Thymus (tissue), 11 donors: ENCODE data around the gene CASK. TPM values are rescaled to one million over a fixed set of nuclear protein-coding genes. Genes with fewer than 3 reads are reported as not detected.
A peak's percentile ranks its signal among the peaks of the same experiment; 100 is the strongest.

ENCODE experiments used
- DNase-seq, 9 donors: peaks; one replicate each; pipeline ENCODE4 v3.0.0-alpha.2; 2013; ENCODE audit warnings: low spot score in 9 of 9, low read depth in 6 of 9, missing footprints in 1 of 9
- H3K27ac ChIP-seq, 2 donors: one replicate each; pipeline ENCODE4 v1.5.1; 2013; ENCODE audit warnings: control low read depth in 1 of 2, low read depth in 1 of 2, low read length in 1 of 2, mild to moderate bottlenecking in 1 of 2, moderate library complexity in 1 of 2
- H3K27me3 ChIP-seq, 2 donors: one replicate each; pipeline ENCODE4 v1.5.1; 2013; ENCODE audit warnings: low read length in 1 of 2; ENCODE audit not compliant: control insufficient read depth in 2 of 2, insufficient read depth in 1 of 2
- H3K36me3 ChIP-seq, 2 donors: one replicate each; pipeline ENCODE4 v1.5.1; 2013; ENCODE audit warnings: low read length in 1 of 2, mild to moderate bottlenecking in 1 of 2, moderate library complexity in 1 of 2; ENCODE audit not compliant: control insufficient read depth in 2 of 2, insufficient read depth in 2 of 2
- H3K4me1 ChIP-seq, 2 donors: one replicate each; pipeline ENCODE4 v1.5.1; 2013; ENCODE audit warnings: low read length in 2 of 2; ENCODE audit not compliant: control insufficient read depth in 2 of 2, insufficient read depth in 2 of 2
- H3K4me3 ChIP-seq, 2 donors: one replicate each; pipeline ENCODE4 v1.5.1; 2013; ENCODE audit warnings: low read length in 2 of 2, control low read depth in 1 of 2, mild to moderate bottlenecking in 1 of 2
- H3K9me3 ChIP-seq, 2 donors: one replicate each; pipeline ENCODE4 v1.5.1; 2013; ENCODE audit warnings: low read length in 1 of 2, mild to moderate bottlenecking in 1 of 2; ENCODE audit not compliant: control insufficient read depth in 2 of 2, insufficient read depth in 1 of 2
- WGBS: extraction: QIAGEN DNeasy Blood & Tissue Kit; methylation state at CpG from one replicate; pipeline ENCODE4 v1.1.7; 2013; 5-methylcytosine and 5-hydroxymethylcytosine counted together
- polyA plus RNA-seq: library from polyadenylated mRNA; stranded (reverse); fragments of 200-250 nt; gene quantifications from one replicate; pipeline ENCODE4 v1.2.3, GENCODE V29; 2013
- total RNA-seq: library from RNA; stranded (reverse); fragments of 120-200 nt; gene quantifications from one replicate; pipeline ENCODE4 v1.2.4, GENCODE V29; 2013
- donor health status: healthy.

Gene CASK
- total and polyA plus RNA-seq, 2 donors, result 15.7 to 21.0 TPM

GRCh38 chrX:41475591-41476241 lies 447.6 kb downstream of the CASK start:
- Histone ChIP-seq H3K36me3 (no peaks in the 10 kb centered on the region), H3K4me3 (no peak overlapping the region), H3K9me3 (peaks cover 0 to 16% of the 10 kb centered on the region in 2 donors), H3K4me1 (no peaks in the 10 kb centered on the region), H3K27me3 (no peaks in the 10 kb centered on the region), H3K27ac (no peak overlapping the region)
- DNase-seq, result no peak
- WGBS, result 90% methylated on average over 12 of the region's 12 CpGs

GRCh38 chrX:41475191-41475590 lies 448.2 kb downstream of the CASK start:
- Histone ChIP-seq H3K27ac (no peak overlapping the region), H3K36me3 (no peaks in the 10 kb centered on the region), H3K27me3 (no peaks in the 10 kb centered on the region), H3K9me3 (peaks cover 0 to 16% of the 10 kb centered on the region in 2 donors), H3K4me1 (no peaks in the 10 kb centered on the region), H3K4me3 (no peak overlapping the region)
- WGBS, result 96% methylated on average over 6 of the region's 6 CpGs
- no peak for DNase-seq

- no peak overlapping the region for H3K27ac ChIP-seq
- no peaks in the 10 kb centered on the region for H3K36me3 ChIP-seq
- H3K9me3 ChIP-seq, result peaks cover 0 to 16% of the 10 kb centered on the region in 2 donors
- no peak for DNase-seq
- H3K27me3 ChIP-seq, result no peaks in the 10 kb centered on the region
- 94% methylated on average over 16 of the region's 16 CpGs for WGBS
- no peak overlapping the region for H3K4me3 ChIP-seq
- peaks cover 0 to under 1% of the 10 kb centered on the region in 2 donors for H3K4me1 ChIP-seq
Observed at GRCh38 chrX:41474726-41475100, 448.6 kb downstream of the CASK start.

GRCh38 chrX:41473936-41474725 lies 449.2 kb downstream of the CASK start:
- WGBS, result 98% methylated on average over 91 of the region's 91 CpGs
- peaks cover 0 to 16% of the 10 kb centered on the region in 2 donors for H3K9me3 ChIP-seq

GRCh38 chrX:41472231-41472815 lies 451.0 kb downstream of the CASK start:
- 99% methylated on average over 32 of the region's 32 CpGs for WGBS
- Histone ChIP-seq H3K4me1 (peaks cover 0 to 12% of the 10 kb centered on the region in 2 donors), H3K27ac (no peak overlapping the region), H3K4me3 (no peak overlapping the region), H3K36me3 (no peaks in the 10 kb centered on the region), H3K9me3 (peaks cover 0 to 16% of the 10 kb centered on the region in 2 donors), H3K27me3 (no peaks in the 10 kb centered on the region)
- no peak for DNase-seq

More at GRCh38 chrX:41473936-41474725, 449.2 kb downstream of the CASK start:
- no peaks in the 10 kb centered on the region for H3K36me3 ChIP-seq
- DNase-seq, result no peak
- H3K4me1 ChIP-seq, result peaks cover 0 to 6% of the 10 kb centered on the region in 2 donors
- no peaks in the 10 kb centered on the region for H3K27me3 ChIP-seq
- no peak overlapping the region for H3K4me3 ChIP-seq
- no peak overlapping the region for H3K27ac ChIP-seq

GRCh38 chrX:41471786-41472185 lies 451.6 kb downstream of the CASK start:
- no peak overlapping the region for H3K27ac ChIP-seq
- H3K9me3 ChIP-seq, result peaks cover 0 to 16% of the 10 kb centered on the region in 2 donors
- peaks cover 0 to 12% of the 10 kb centered on the region in 2 donors for H3K4me1 ChIP-seq
- 95% methylated on average over 2 of the region's 2 CpGs for WGBS
- H3K4me3 ChIP-seq, result no peak overlapping the region
- H3K36me3 ChIP-seq, result no peaks in the 10 kb centered on the region
- DNase-seq, result no peak
- H3K27me3 ChIP-seq, result no peaks in the 10 kb centered on the region

GRCh38 chrX:41470706-41471105 lies 452.6 kb downstream of the CASK start:
- H3K9me3 ChIP-seq, result peaks cover 0 to 16% of the 10 kb centered on the region in 2 donors
- DNase-seq, result no peak
- peaks cover 0 to 12% of the 10 kb centered on the region in 2 donors for H3K4me1 ChIP-seq
- H3K4me3 ChIP-seq, result no peak overlapping the region
- no peak overlapping the region for H3K27ac ChIP-seq
- WGBS, result 98% methylated on average over 7 of the region's 7 CpGs
- H3K36me3 ChIP-seq, result no peaks in the 10 kb centered on the region
- no peaks in the 10 kb centered on the region for H3K27me3 ChIP-seq

- Histone ChIP-seq H3K36me3 (no peaks in the 10 kb centered on the region), H3K4me3 (no peak overlapping the region)
Observed at GRCh38 chrX:41468647-41469323, 454.6 kb downstream of the CASK start.

More at GRCh38 chrX:41468647-41469323, 454.6 kb downstream of the CASK start:
- no peaks in the 10 kb centered on the region for H3K27me3 ChIP-seq
- peaks cover 0 to 12% of the 10 kb centered on the region in 2 donors for H3K4me1 ChIP-seq
- peak overlapping the region in 1 of 2 donors; percentile 41 for H3K27ac ChIP-seq
- WGBS, result 88% methylated on average over 3 of the region's 3 CpGs
- peaks cover 0 to 10% of the 10 kb centered on the region in 2 donors for H3K9me3 ChIP-seq
- DNase-seq, result no peak
